DMS153 treated with DMSO at 0.1 percent for 48 hours (cell line): Measurements from ENCODE around the gene ARMH1.

Experiments used
- DNase-seq: peaks from one replicate; lab custom pipeline; 2025; ENCODE audit not compliant: unreplicated experiment; lab: John Stamatoyannopoulos, UW

The ARMH1 gene

GRCh38 chr1:44644806-44645205 is 29.7 kb upstream of the ARMH1 start:
- no peak for DNase-seq

GRCh38 chr1:44645476-44646244 is 28.9 kb upstream of the ARMH1 start:
- DNase-seq: no peak

GRCh38 chr1:44646261-44647110 is 28.0 kb upstream of the ARMH1 start:
- DNase-seq: no peak

GRCh38 chr1:44647896-44648295 is 26.6 kb upstream of the ARMH1 start:
- DNase-seq: no peak

- DNase-seq: no peak
Measured at GRCh38 chr1:44648529-44649250, 25.8 kb upstream of the ARMH1 start.

GRCh38 chr1:44649788-44650158 is 24.7 kb upstream of the ARMH1 start:
- DNase-seq: no peak

- DNase-seq: no peak
Measured at GRCh38 chr1:44650159-44650831, 24.2 kb upstream of the ARMH1 start.

GRCh38 chr1:44651069-44651468 is 23.4 kb upstream of the ARMH1 start:
- DNase-seq: no peak

GRCh38 chr1:44652445-44653106 is 21.9 kb upstream of the ARMH1 start:
- peak; percentile 71 for DNase-seq

- DNase-seq: no peak
Measured at GRCh38 chr1:44653107-44653964, 21.2 kb upstream of the ARMH1 start.

GRCh38 chr1:44654621-44655187 is 19.8 kb upstream of the ARMH1 start:
- no peak for DNase-seq

GRCh38 chr1:44655609-44656008 is 18.9 kb upstream of the ARMH1 start:
- no peak for DNase-seq

- no peak for DNase-seq
Measured at GRCh38 chr1:44659566-44659965, 14.9 kb upstream of the ARMH1 start.

- peak; percentile 25 for DNase-seq
Measured at GRCh38 chr1:44660176-44660575, 14.3 kb upstream of the ARMH1 start.

GRCh38 chr1:44661781-44662682 is 12.5 kb upstream of the ARMH1 start:
- DNase-seq: peak; percentile 11

GRCh38 chr1:44662683-44663030 is 11.9 kb upstream of the ARMH1 start:
- DNase-seq: no peak

GRCh38 chr1:44663417-44663816 is 11.1 kb upstream of the ARMH1 start:
- DNase-seq: no peak

- DNase-seq: no peak
Measured at GRCh38 chr1:44664730-44665370, 9.7 kb upstream of the ARMH1 start.
